Aorta (tissue), 5 donors: ENCODE results near the gene HAPLN3. TPM values are rescaled to one million over a fixed set of nuclear protein-coding genes. Genes with fewer than 3 reads are reported as not detected.
A peak's percentile ranks its signal among the peaks of the same experiment; 100 is the strongest.

Experiments
- ATAC-seq: fragments of 200-7000 bp; cut with Tn5 transposase; one replicate; pipeline ENCODE4 v1.9.1; 2022; ENCODE audit warnings: moderate library complexity; ENCODE audit not compliant: low FRiP score
- DNase-seq, 2 donors: peaks; one replicate each; pipeline ENCODE4 v3.0.0-alpha.2; 2020
- H3K27ac ChIP-seq, 2 donors: one replicate each; pipeline ENCODE4 v1.5.1; 2013; ENCODE audit warnings: low read length in 2 of 2, mild to moderate bottlenecking in 2 of 2, moderate library complexity in 2 of 2, control low read depth in 1 of 2, inconsistent platforms in 1 of 2, low read depth in 1 of 2
- H3K27me3 ChIP-seq, 2 donors: one replicate each; pipeline ENCODE4 v1.6.1; 2013; ENCODE audit warnings: control low read depth in 1 of 2, low read length in 1 of 2, mild to moderate bottlenecking in 1 of 2, moderate library complexity in 1 of 2; ENCODE audit not compliant: insufficient read depth in 2 of 2, control insufficient read depth in 1 of 2
- H3K36me3 ChIP-seq, 2 donors: one replicate each; pipeline ENCODE4 v1.6.1; 2013; ENCODE audit warnings: control low read depth in 1 of 2, low read length in 1 of 2, mild to moderate bottlenecking in 1 of 2; ENCODE audit not compliant: insufficient read depth in 2 of 2, control insufficient read depth in 1 of 2
- H3K4me1 ChIP-seq, 2 donors: one replicate each; pipeline ENCODE4 v1.6.1; 2013; ENCODE audit warnings: low read length in 2 of 2, control low read depth in 1 of 2, mild to moderate bottlenecking in 1 of 2, moderate library complexity in 1 of 2; ENCODE audit not compliant: insufficient read depth in 2 of 2, control insufficient read depth in 1 of 2
- H3K4me3 ChIP-seq, 2 donors: one replicate each; pipeline ENCODE4 v1.5.1; 2013; ENCODE audit warnings: low read length in 2 of 2, control low read depth in 1 of 2, mild to moderate bottlenecking in 1 of 2
- H3K9me3 ChIP-seq: one replicate; pipeline ENCODE4 v1.6.1; 2013; ENCODE audit warnings: mild to moderate bottlenecking, low read length; ENCODE audit not compliant: control insufficient read depth
- WGBS, 2 donors: extraction: QIAGEN DNeasy Blood & Tissue Kit; methylation state at CpG; one replicate each; pipeline ENCODE4 v1.1.7; 2013; 5-methylcytosine and 5-hydroxymethylcytosine counted together
- intact Hi-C, 2 donors: fragments of 100-400 bp; cut with DNase I; formaldehyde crosslinking; loops; one replicate each; pipeline versions ENCODE4 v1.14.2 to v1.15.0; 2022
- polyA plus RNA-seq, 2 donors: library from polyadenylated mRNA; stranded (reverse); fragments of 200-250 nt; gene quantifications; one replicate each; pipeline ENCODE4 v1.2.3, GENCODE V29; 2013
- total RNA-seq, 2 donors: library from RNA; stranded (reverse); fragmentation: NEBNext Ultra II Directional; extraction: Animal tissue kit (Norgen Biotek cat#: 25700); gene quantifications; one replicate each; pipeline ENCODE4 v1.2.1, GENCODE V29; 2021
- donor health status: healthy with polysubstance abuse.
- donor health status: Bipolar disorder and iron deficiency.
- donor health status: DM: no; HTN: no; CAD: no.
- donor health status: DM: no; HTN: no; CAD: no.
- donor health status: DM: yes; HTN: yes; CAD: no.

Gene HAPLN3
- total and polyA plus RNA-seq, 4 donors = 14.4 to 99.4 (median 81.1) TPM

GRCh38 chr15:88852476-88852875 lies 42.9 kb downstream of the HAPLN3 start:
- intact Hi-C loops = no loop called here
- no peak overlapping the region for H3K4me3 ChIP-seq
- no peak overlapping the region for H3K27ac ChIP-seq
- H3K36me3 ChIP-seq = peaks cover 0 to 2% of the 10 kb centered on the region in 2 donors
- no peaks in the 10 kb centered on the region for H3K27me3 ChIP-seq
- no peaks in the 10 kb centered on the region for H3K9me3 ChIP-seq
- no peak for DNase-seq
- no peak for ATAC-seq
- H3K4me1 ChIP-seq = no peaks in the 10 kb centered on the region

DNA sequence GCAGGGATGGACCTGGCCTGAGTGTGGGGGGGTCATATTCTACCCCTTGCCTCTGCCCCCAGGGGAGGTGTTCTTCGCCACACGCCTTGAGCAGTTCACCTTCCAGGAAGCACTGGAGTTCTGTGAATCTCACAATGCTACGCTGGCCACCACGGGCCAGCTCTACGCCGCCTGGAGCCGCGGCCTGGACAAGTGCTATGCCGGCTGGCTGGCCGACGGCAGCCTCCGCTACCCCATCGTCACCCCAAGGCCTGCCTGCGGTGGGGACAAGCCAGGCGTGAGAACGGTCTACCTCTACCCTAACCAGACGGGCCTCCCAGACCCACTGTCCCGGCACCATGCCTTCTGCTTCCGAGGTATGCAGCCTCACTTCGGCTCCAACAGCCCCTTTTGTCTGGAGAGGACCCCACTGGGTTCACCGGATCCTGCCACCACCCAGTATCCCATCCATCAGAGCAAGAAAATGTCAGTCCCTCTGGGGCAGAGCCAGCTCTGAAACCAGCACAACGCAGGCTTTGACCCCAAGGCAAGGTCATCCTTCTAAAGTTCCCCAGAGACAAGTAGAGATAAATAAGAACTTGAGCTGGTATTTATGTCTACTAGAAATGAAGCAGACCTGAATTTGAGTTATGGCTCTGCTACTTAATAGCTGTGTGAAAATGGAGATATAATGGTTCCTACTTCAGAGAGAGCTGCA lies 45.8 kb downstream of the HAPLN3 start:
- Histone ChIP-seq H3K27me3 (no peaks in the 10 kb centered on the region), H3K36me3 (peaks cover 0 to 2% of the 10 kb centered on the region in 2 donors), H3K9me3 (no peaks in the 10 kb centered on the region), H3K4me3 (no peak overlapping the region), H3K4me1 (no peaks in the 10 kb centered on the region), H3K27ac (no peak overlapping the region)
- ATAC-seq (peak; percentile 40), DNase-seq (no peak)
- WGBS, 2 donors = 80% methylated on average over 22 of the region's 22 CpGs
- intact Hi-C loops = no loop called here

GRCh38 chr15:88848203-88848602 lies 47.1 kb downstream of the HAPLN3 start:
- Histone ChIP-seq H3K27me3 (no peaks in the 10 kb centered on the region), H3K36me3 (peaks cover 0 to 2% of the 10 kb centered on the region in 2 donors), H3K4me1 (no peaks in the 10 kb centered on the region), H3K27ac (no peak overlapping the region), H3K4me3 (no peak overlapping the region), H3K9me3 (no peaks in the 10 kb centered on the region)
- intact Hi-C loops = no loop called here
- WGBS, 2 donors = 90 to 95% methylated on average over 3 of the region's 3 CpGs
- DNase-seq (no peak), ATAC-seq (no peak)

DNA sequence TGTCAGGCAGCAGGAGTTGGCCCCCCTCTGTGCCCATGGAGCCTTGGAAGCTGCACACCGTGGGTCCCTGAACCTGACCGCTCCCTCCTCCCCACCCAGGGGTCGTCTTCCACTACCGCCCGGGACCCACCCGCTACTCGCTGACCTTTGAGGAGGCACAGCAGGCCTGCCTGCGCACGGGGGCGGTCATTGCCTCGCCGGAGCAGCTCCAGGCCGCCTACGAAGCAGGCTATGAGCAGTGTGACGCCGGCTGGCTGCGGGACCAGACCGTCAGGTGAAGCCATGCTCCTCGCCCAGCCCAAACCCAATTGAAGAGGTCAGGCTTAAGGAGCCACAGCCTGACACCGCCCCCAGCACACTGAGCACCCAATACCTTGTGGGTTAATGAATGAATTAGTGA lies 48.2 kb downstream of the HAPLN3 start:
- Histone ChIP-seq H3K36me3 (no peaks in the 10 kb centered on the region), H3K9me3 (no peaks in the 10 kb centered on the region), H3K4me1 (no peaks in the 10 kb centered on the region), H3K27me3 (no peaks in the 10 kb centered on the region), H3K4me3 (no peak overlapping the region), H3K27ac (no peak overlapping the region)
- intact Hi-C loops = no loop called here
- ATAC-seq (no peak), DNase-seq (no peak)
- WGBS, 2 donors = 88 to 91% methylated on average over 20 of the region's 20 CpGs

GRCh38 chr15:88845616-88846015 lies 49.7 kb downstream of the HAPLN3 start:
- Histone ChIP-seq H3K4me1 (no peaks in the 10 kb centered on the region), H3K36me3 (no peaks in the 10 kb centered on the region), H3K27ac (no peak overlapping the region), H3K4me3 (no peak overlapping the region), H3K9me3 (no peaks in the 10 kb centered on the region), H3K27me3 (no peaks in the 10 kb centered on the region)
- ATAC-seq (no peak), DNase-seq (no peak)
- WGBS, 2 donors = 89 to 91% methylated on average over 15 of the region's 15 CpGs
- intact Hi-C loops = no loop called here

DNA sequence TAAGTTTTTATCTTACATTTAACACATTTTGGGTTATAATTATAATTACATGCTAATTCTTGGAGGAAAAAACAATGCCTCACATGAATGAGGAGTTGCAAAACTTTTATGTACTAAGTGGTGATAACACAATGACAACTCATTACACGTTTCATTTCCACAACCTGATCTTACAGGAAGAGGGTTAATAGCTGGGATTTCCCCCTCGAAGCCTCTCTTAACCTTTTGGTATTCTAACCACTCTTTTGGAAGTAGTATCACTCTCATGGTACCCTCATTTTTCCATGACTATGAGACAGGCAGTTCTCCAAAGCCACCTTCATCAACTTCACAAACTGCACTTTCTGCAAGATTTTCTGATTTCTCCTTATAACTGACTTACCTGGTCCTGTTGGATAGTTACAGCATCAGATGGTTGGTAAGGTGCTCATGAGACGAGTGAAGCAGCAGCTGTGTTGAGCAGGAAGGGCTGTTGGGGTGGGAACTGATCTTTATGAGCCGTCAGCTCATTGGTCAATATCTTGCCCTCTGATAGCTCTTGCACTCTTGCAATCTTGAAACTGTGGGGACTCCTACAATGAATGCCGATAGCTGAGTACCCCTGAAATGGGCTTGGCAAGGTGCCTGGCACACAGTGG lies 50.5 kb downstream of the HAPLN3 start:
- intact Hi-C loops = no loop called here
- Histone ChIP-seq H3K27me3 (no peaks in the 10 kb centered on the region), H3K36me3 (no peaks in the 10 kb centered on the region), H3K4me1 (no peaks in the 10 kb centered on the region), H3K4me3 (no peak overlapping the region), H3K9me3 (no peaks in the 10 kb centered on the region), H3K27ac (no peak overlapping the region)
- 78 to 84% methylated on average over 5 of the region's 5 CpGs for WGBS, 2 donors
- no peak for ATAC-seq
- DNase-seq = no peak

- DNase-seq (no peak), ATAC-seq (peak; percentile 39)
- Histone ChIP-seq H3K36me3 (no peaks in the 10 kb centered on the region), H3K4me1 (no peaks in the 10 kb centered on the region), H3K27ac (no peak overlapping the region), H3K4me3 (no peak overlapping the region), H3K9me3 (no peaks in the 10 kb centered on the region), H3K27me3 (no peaks in the 10 kb centered on the region)
- intact Hi-C loops = no loop called here
- WGBS, 2 donors = 93 to 96% methylated on average over 21 of the region's 21 CpGs
These were observed 52.0 kb downstream of the HAPLN3 start for GRCh38 chr15:88843334-88843733.

GRCh38 chr15:88842156-88842555 lies 53.2 kb downstream of the HAPLN3 start:
- Histone ChIP-seq H3K4me3 (no peak overlapping the region), H3K36me3 (no peaks in the 10 kb centered on the region), H3K9me3 (no peaks in the 10 kb centered on the region), H3K27ac (no peak overlapping the region), H3K4me1 (no peaks in the 10 kb centered on the region), H3K27me3 (no peaks in the 10 kb centered on the region)
- 89 to 94% methylated on average over 4 of the region's 4 CpGs for WGBS, 2 donors
- no peak for ATAC-seq
- DNase-seq = no peak
- intact Hi-C loops = no loop called here

- intact Hi-C loops = no loop called here
- ATAC-seq (no peak), DNase-seq (no peak)
- no peaks in the 10 kb centered on the region for H3K9me3 ChIP-seq
- no peaks in the 10 kb centered on the region for H3K27me3 ChIP-seq
- no peak overlapping the region for H3K27ac ChIP-seq
- no peaks in the 10 kb centered on the region for H3K4me1 ChIP-seq
- no peak overlapping the region for H3K4me3 ChIP-seq
- H3K36me3 ChIP-seq = no peaks in the 10 kb centered on the region
- 91 to 92% methylated on average over 1 of the region's 1 CpG for WGBS, 2 donors
These were observed 54.1 kb downstream of the HAPLN3 start for GRCh38 chr15:88841236-88841635.
